ENCODE data around the gene AKT2.

DNA sequence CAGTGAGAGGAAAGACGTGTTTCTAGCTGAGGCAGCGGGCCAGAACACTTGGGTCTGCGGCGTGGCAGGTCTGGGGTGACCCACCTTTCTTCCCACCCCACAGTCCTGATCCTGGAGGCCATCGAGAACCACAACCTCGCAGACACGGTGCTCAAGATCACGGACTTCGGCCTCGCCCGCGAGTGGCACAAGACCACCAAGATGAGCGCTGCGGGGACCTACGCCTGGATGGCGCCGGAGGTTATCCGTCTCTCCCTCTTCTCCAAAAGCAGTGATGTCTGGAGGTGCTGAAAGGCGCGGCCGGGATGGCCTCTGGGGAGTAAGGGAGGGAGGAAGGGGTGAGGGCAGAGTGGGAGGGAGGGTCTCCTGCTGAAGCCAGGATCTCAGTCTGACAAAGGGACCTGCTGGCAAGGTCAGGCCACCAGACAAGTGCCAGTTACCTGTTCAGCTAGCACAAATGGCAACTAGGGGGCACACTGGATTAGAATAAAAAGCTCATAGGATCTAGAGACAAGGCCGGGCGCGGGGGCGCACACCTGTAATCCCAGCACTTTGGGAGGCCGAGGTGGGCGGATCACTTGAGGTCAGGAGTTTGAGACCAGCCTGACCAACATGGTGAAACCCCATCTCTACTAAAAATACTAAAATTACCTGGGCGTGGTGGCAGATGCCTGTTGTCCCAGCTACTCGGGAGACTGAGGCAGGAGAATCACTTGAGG is 86.7 kb downstream of the AKT2 start:
- TF ChIP-seq POLR2A (IDR thresholded peaks at IDR 0.05): no peak
- TF ChIP-seq, protein P1, sequence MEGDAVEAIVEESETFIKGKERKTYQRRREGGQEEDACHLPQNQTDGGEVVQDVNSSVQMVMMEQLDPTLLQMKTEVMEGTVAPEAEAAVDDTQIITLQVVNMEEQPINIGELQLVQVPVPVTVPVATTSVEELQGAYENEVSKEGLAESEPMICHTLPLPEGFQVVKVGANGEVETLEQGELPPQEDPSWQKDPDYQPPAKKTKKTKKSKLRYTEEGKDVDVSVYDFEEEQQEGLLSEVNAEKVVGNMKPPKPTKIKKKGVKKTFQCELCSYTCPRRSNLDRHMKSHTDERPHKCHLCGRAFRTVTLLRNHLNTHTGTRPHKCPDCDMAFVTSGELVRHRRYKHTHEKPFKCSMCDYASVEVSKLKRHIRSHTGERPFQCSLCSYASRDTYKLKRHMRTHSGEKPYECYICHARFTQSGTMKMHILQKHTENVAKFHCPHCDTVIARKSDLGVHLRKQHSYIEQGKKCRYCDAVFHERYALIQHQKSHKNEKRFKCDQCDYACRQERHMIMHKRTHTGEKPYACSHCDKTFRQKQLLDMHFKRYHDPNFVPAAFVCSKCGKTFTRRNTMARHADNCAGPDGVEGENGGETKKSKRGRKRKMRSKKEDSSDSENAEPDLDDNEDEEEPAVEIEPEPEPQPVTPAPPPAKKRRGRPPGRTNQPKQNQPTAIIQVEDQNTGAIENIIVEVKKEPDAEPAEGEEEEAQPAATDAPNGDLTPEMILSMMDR (IDR thresholded peaks at IDR 0.05): no peak

Data from adrenal gland (tissue), 5 donors.